ENCODE results near the gene AGAP1.

GRCh38 chr2:235911125-235911524 is 417.3 kb downstream of the AGAP1 start:
- TF ChIP-seq CTCF (IDR thresholded peaks at IDR 0.05) = no peak
- TF ChIP-seq POLR2A (IDR thresholded peaks at IDR 0.05) = no peak
- no peak for TF ChIP-seq EP300 (IDR thresholded peaks at IDR 0.05)
